T-helper 2 cell (primary cell): Measurements from ENCODE around the gene INVS.

Experiments used
- DNase-seq, 5 experiments: peaks; one replicate each; pipeline versions ENCODE4 v3.0.0 to v3.0.0-alpha.2; 2012 to 2022

The INVS gene

GRCh38 chr9:100281066-100281465 lies 182.0 kb downstream of the INVS start:
- DNase-seq: no peak

DNA sequence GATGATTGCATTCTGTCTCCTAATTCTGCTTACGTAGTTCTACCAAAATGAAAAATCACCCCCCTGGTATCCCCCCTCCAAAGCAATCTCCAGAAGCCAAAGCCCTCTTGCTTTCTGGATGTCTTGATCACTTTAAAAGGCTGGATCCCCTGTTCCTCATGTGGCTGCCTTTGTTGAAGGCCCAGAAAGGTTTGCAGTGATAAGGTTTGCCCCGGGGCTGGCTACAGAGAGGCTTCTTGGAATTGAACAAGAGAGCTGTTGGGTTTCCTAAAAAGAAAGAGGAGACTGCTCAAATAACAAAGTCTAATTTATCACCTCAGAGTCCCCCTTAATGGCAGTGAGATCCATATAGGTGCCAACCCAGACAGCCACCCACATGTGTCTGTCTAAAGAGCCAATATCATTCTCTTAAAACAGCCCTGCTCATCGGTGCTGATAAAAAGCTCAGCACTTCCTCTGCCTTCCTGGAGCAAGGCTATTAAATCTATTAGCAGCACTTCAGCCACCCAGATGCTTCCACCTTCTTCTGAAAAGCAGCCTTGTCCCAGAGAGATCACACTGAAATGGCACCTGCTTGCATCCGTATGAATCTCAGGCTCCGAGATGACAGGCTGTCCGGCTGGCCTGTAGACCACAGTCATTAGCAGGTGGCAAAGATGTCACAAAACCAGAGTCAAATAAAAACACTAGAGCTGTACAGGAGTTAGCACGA lies 182.8 kb downstream of the INVS start:
- DNase-seq: no peak

- no peak for DNase-seq
These were observed 183.3 kb downstream of the INVS start for GRCh38 chr9:100282388-100282719.

DNA sequence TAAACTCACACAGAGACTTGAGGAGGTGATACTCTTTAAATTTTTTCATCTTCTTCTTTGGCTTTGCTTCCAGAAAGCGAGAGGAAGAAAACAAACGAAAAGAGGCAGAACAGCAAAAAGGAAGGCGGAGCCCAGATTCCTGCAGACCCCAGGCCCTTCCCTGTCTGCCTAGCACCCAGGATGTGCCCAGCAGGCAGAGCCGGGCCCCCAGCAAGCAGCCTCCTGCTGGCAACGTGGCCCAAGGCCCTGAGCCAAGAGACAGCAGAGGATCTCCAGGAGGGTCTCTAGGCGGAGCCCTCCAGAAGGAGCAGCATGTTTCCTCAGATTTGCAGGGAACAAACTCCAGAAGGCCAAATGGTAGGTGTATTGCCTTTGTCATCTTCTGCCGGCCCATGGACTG lies 185.2 kb downstream of the INVS start:
- DNase-seq: no peak

- DNase-seq: no peak
These were observed 186.0 kb downstream of the INVS start for GRCh38 chr9:100285080-100285479.

DNA sequence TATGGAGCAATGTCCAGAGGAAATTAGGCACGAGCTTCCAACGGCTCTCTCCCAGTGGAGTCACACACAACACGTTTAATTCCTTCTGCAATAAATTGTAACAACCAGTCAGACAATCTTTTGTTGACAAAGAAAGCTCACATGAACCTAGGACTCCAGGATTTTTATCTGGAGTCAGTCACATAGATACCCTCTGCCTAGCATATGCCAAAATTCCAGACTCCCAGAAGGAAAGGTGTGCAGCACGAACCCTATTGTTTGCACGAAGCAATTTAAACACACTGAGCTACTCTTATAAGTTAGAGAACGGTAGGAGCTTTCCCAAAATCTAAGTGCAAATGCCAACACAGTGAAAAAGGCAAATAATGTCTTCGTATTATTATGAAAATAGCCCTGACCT lies 186.6 kb downstream of the INVS start:
- DNase-seq: no peak

DNA sequence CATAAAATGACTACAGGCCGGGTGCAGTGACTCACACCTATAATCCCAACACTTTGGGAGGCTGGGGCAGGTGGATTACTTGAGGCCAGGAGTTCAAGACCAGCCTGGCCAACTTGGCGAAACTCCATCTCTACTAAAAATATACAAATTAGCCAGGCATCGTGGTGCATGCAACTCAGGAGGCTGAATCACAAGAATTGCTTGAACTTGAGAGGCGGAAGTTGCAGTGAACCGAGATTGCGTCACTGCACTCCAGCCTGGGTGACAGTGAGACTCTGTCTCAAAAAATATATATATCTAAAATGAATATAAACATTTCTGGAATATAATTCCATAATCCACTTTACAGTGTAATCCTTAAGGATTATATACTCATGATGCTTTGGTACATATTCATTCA lies 187.2 kb downstream of the INVS start:
- no peak for DNase-seq

DNA sequence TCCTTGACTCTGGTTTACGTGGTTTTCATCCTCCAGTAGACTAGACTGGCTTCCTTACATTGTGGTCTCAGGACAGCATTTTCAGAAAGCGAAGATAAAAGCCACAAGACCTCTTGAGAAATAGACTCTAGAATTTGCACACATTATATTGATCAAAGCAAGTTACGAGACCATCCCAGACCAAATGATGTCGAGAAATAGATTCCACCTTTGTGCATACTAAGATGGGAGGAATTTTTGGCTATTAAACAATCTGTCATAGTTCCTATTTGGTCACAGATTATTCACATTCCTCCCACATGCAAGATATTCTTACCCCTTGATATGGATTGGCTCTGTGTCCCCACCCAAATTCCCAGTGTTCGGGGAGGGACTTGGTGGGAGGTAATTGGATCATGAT lies 188.1 kb downstream of the INVS start:
- no peak for DNase-seq

- DNase-seq: no peak
These were observed 191.7 kb downstream of the INVS start for GRCh38 chr9:100290714-100291113.

DNA sequence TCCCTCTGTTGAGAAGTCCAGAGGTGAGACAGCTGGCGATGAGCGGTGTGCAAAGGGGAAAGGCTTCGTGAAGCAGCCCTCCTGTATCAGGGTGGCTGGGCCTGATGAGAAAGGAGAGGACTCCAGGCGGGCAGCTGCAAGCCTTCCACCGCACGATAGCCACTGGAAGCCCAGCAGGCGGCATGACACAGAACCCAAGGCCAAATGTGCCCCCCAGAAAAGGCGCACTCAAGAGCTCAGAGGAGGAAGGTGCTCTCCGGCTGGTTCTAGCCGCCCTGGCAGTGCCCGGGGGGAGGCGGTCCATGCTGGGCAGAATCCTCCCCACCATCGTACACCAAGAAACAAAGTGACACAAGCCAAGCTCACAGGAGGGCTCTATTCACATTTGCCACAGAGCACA lies 193.4 kb downstream of the INVS start:
- DNase-seq: no peak

- no peak for DNase-seq
These were observed 195.3 kb downstream of the INVS start for GRCh38 chr9:100294341-100294740.

DNA sequence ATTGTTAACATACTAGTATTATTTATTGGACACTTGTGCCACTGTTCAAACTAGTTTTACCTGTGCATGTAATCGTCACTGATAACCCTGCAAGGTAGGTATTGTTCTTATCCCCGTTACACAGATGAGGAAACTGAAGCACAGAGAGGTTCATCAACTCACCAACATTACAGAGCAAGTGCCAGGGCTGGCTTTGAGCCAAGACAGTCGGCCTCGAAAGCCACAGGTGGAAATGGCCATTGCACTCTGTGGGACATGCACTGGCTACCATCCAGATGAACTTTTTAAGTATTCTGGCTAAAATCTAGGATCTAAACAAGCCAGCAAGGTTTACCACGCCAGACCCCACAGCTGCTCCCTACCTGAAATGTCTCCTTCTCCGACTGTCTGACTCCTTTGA lies 195.8 kb downstream of the INVS start:
- DNase-seq: no peak

GRCh38 chr9:100295240-100295639 lies 196.2 kb downstream of the INVS start:
- no peak for DNase-seq

DNA sequence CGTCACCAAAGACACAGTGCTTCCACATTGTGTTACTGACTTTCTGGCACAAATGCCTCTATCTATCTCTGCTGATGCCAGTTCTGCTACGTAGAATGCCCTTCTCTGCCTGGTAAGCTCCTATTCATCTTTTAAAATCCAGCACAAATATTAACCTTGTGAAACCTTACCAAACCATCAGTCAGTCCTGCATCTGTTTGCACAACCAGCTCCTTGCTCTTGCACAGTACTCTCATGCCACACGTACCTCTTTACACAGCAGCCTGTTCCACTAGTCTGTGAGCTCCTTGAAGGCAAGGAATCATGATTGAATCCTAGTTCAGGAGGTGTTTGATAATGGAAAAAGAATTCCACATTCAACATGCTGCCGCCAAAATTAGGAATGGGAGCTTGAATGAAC lies 197.4 kb downstream of the INVS start:
- no peak for DNase-seq

GRCh38 chr9:100298378-100298777 lies 199.3 kb downstream of the INVS start:
- DNase-seq: no peak

- DNase-seq: no peak
These were observed 204.7 kb downstream of the INVS start for GRCh38 chr9:100303747-100304146.

GRCh38 chr9:100306283-100306682 lies 207.2 kb downstream of the INVS start:
- no peak for DNase-seq

- DNase-seq: no peak
These were observed 208.0 kb downstream of the INVS start for GRCh38 chr9:100307080-100307479.

GRCh38 chr9:100308965-100309564 lies 210.0 kb downstream of the INVS start:
- DNase-seq: no peak

GRCh38 chr9:100309992-100310391 lies 210.9 kb downstream of the INVS start:
- DNase-seq: no peak

- no peak for DNase-seq
These were observed 216.5 kb downstream of the INVS start for GRCh38 chr9:100315561-100315960.

DNA sequence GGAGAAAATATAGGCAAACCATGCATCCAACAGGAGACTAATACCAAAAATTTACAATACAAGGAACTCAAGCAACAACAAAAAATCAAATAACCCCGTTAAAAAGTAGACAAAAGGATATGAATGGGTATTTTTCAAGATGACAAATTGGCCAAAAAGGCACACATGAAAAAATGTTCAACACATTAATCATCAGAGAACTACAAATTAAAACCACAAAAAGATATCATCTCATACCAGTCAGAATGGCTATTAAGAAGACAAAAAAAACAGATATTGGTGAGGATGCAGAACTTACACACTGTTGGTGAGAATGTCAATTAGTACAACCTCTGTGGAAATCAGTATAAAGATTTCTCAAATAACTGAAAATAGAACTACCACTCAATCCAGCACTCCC lies 218.7 kb downstream of the INVS start:
- DNase-seq: peak in 1 of 5 experiments; percentile 7

GRCh38 chr9:100322954-100323536 lies 224.0 kb downstream of the INVS start:
- peak in 2 of 5 experiments; percentile 6 to 32 for DNase-seq

GRCh38 chr9:100324594-100325200 lies 225.7 kb downstream of the INVS start:
- peak in 1 of 5 experiments; percentile 64 for DNase-seq
